ENCODE results near the gene IL3. TPM values are rescaled to one million over a fixed set of nuclear protein-coding genes. Genes with fewer than 3 reads are reported as not detected.

Gene IL3
- total and polyA plus RNA-seq, 11 donors, result not detected

DNA sequence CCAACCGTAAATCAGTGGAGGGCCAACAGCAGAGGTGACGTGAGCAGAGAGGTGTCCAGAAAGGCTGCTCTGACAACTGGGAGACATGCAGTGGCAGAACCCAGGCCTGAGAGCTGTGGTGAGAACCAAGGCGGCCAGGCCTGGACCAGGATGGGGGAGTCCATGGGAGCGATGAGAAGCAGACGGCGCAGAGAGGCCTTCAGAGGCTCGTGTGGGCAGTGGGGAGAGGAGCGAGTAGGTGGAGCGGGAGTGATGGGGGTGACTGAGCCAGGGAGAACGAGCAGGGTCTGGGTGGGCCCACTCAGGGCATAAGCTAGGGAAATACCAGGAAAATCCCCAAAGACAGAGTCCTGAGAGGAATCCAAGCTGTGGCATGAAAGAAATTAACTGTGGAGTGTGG, 7.9 kb upstream of the IL3 start:
- DNase-seq (peak in 3 of 5 donors; percentile 7 to 33 (median 10)), ATAC-seq (no peak)
- intact Hi-C loops (cut with DNase I), result no loop called here
- H3K27me3 ChIP-seq, result no peaks in the 10 kb centered on the region
- no peaks in the 10 kb centered on the region for H3K9me3 ChIP-seq
- 69 to 81% (median 75%) methylated on average over 10 of the region's 10 CpGs for WGBS, 4 donors
- H3K27ac ChIP-seq, result no peak overlapping the region
- no peak overlapping the region for H3K4me3 ChIP-seq
- TF ChIP-seq, protein P1, sequence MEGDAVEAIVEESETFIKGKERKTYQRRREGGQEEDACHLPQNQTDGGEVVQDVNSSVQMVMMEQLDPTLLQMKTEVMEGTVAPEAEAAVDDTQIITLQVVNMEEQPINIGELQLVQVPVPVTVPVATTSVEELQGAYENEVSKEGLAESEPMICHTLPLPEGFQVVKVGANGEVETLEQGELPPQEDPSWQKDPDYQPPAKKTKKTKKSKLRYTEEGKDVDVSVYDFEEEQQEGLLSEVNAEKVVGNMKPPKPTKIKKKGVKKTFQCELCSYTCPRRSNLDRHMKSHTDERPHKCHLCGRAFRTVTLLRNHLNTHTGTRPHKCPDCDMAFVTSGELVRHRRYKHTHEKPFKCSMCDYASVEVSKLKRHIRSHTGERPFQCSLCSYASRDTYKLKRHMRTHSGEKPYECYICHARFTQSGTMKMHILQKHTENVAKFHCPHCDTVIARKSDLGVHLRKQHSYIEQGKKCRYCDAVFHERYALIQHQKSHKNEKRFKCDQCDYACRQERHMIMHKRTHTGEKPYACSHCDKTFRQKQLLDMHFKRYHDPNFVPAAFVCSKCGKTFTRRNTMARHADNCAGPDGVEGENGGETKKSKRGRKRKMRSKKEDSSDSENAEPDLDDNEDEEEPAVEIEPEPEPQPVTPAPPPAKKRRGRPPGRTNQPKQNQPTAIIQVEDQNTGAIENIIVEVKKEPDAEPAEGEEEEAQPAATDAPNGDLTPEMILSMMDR (IDR thresholded peaks at IDR 0.05), result no peak
- TF ChIP-seq POLR2A (IDR thresholded peaks at IDR 0.05), result no peak
- no peaks in the 10 kb centered on the region for H3K36me3 ChIP-seq
- H3K4me1 ChIP-seq, result no peaks in the 10 kb centered on the region

DNA sequence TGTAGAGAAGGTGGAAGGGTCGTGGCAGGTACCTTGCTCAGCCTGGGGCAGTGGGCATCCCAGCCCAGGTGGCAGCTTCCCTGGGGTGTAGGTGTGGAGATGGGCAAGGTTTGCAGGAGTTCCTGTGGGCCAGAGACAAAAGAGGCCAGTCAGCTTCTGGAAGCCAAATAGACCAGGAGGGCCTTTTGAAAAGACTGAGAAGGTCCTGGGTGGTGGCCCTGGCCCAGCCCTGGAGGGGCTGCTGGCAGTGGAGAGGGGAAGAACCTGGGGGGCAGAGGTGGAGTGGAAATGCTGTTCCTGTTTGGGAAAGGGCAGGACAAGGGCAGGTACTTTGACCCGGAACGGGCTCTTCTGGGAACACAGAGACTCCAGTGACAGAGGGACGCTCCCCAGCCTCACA, 7.0 kb upstream of the IL3 start:
- no peak overlapping the region for H3K27ac ChIP-seq
- H3K36me3 ChIP-seq, result no peaks in the 10 kb centered on the region
- H3K9me3 ChIP-seq, result no peaks in the 10 kb centered on the region
- WGBS, 4 donors, result 77 to 85% (median 83%) methylated on average over 4 of the region's 4 CpGs
- peak in 3 of 5 donors; percentile 6 to 32 (median 9) for DNase-seq
- intact Hi-C loops (cut with DNase I), result no loop called here
- H3K4me3 ChIP-seq, result no peak overlapping the region
- H3K4me1 ChIP-seq, result no peaks in the 10 kb centered on the region
- no peak for ATAC-seq
- TF ChIP-seq POLR2A (IDR thresholded peaks at IDR 0.05), result no peak
- TF ChIP-seq, protein P1 (IDR thresholded peaks at IDR 0.05), result no peak
- H3K27me3 ChIP-seq, result no peaks in the 10 kb centered on the region

DNA sequence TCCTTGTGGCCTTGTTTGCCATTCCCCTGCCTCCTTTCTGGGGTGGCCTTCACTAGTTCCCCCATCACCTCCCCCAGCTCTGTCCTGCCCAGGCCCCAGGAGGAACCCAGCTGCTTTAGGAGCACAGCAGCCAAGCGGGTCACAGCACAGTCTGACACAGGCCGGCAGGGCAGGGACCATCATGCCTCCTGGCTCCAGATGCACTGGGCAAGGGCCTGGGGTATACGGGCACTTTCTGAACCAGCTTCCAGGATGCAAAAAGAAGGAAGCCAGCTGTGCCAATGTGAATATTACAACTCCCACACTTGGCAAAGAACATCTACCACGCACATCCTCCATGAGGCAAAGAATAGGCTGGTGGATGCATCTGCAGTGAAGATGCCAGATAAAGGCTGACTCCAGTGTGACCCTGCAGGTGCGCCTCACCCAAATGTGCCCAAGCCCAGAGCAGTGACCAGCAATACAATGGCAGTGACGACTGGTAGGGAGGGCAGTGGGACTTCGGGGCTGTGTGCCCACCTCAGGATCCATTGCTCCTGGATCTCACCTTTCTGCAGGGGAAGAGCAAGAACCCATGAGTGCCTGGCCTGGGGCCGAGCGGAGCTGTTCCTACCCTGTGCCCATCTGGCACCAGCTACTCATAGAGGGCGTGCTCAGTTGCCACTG, 6.3 kb upstream of the IL3 start:
- ATAC-seq, result no peak
- Histone ChIP-seq H3K27me3 (no peaks in the 10 kb centered on the region), H3K9me3 (no peaks in the 10 kb centered on the region), H3K4me1 (no peaks in the 10 kb centered on the region), H3K4me3 (no peak overlapping the region), H3K27ac (no peak overlapping the region), H3K36me3 (no peaks in the 10 kb centered on the region)
- DNase-seq, result peak in 3 of 5 donors; percentile 11 to 32 (median 13)
- TF ChIP-seq, protein P1 (IDR thresholded peaks at IDR 0.05), result no peak
- TF ChIP-seq POLR2A (IDR thresholded peaks at IDR 0.05), result no peak
- WGBS, 4 donors, result 89 to 93% (median 91%) methylated on average over 8 to 10 of the region's 10 CpGs
- intact Hi-C loops (cut with DNase I), result no loop called here

DNA sequence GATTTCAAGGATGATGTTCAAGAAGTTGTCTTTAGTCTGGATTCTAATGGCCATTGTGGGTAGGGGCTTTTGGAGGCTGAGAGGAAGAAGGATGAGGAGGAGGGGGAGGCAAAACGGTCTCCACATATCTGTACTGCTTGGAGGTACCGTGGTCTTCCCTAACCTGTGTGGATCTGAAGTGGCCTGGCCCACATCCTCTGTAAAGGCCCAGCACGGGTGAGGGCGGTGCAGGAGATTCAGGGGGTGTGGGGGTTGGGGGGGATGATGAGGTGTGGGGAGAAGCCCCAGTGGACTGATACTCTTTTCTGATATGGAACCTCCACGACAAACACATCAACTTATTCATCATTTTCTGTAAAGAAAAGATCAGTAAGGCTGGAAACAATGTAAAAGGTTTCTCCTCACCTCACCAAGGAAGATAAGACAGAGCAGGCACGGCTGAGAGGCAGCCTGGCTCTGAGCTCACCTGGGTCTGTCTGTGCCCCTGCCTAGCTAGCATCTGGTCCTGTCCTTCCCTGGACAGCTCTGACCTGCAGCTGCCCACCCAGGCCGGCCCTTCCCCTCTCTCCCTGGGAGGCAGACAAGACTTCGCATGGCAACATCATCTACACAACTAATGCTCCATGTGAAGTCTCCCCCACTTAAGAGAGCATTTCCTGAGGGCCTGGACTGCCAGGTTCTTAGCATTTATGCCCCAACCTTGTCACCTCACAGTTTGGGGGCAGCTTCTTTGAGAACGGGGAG, 5.6 kb upstream of the IL3 start:
- no peak for TF ChIP-seq POLR2A (IDR thresholded peaks at IDR 0.05)
- TF ChIP-seq, protein P1 (IDR thresholded peaks at IDR 0.05), result no peak
- Histone ChIP-seq H3K4me3 (no peak overlapping the region), H3K27ac (no peak overlapping the region), H3K27me3 (no peaks in the 10 kb centered on the region), H3K4me1 (no peaks in the 10 kb centered on the region), H3K9me3 (no peaks in the 10 kb centered on the region), H3K36me3 (no peaks in the 10 kb centered on the region)
- 67 to 79% (median 72%) methylated on average over 9 of the region's 9 CpGs for WGBS, 4 donors
- intact Hi-C loops (cut with DNase I), result no loop called here
- ATAC-seq, result no peak
- DNase-seq, result peak in 3 of 5 donors; percentile 4 to 36 (median 19)
